ENCODE measurements around the gene LAMA3.

GRCh38 chr18:23950644-23951043, 261.4 kb downstream of the LAMA3 start:
- TF ChIP-seq, protein P1, sequence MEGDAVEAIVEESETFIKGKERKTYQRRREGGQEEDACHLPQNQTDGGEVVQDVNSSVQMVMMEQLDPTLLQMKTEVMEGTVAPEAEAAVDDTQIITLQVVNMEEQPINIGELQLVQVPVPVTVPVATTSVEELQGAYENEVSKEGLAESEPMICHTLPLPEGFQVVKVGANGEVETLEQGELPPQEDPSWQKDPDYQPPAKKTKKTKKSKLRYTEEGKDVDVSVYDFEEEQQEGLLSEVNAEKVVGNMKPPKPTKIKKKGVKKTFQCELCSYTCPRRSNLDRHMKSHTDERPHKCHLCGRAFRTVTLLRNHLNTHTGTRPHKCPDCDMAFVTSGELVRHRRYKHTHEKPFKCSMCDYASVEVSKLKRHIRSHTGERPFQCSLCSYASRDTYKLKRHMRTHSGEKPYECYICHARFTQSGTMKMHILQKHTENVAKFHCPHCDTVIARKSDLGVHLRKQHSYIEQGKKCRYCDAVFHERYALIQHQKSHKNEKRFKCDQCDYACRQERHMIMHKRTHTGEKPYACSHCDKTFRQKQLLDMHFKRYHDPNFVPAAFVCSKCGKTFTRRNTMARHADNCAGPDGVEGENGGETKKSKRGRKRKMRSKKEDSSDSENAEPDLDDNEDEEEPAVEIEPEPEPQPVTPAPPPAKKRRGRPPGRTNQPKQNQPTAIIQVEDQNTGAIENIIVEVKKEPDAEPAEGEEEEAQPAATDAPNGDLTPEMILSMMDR (IDR thresholded peaks at IDR 0.05) = no peak
- TF ChIP-seq POLR2A (IDR thresholded peaks at IDR 0.05) = no peak

All from tibial nerve (tissue), 3 donors.